GM12878 (cell line): ENCODE measurements around the gene USP5. TPM values are rescaled to one million over a fixed set of nuclear protein-coding genes. Genes with fewer than 3 reads are reported as not detected.
A peak's percentile ranks its signal among the peaks of the same experiment; 100 is the strongest.

ENCODE experiments used
- ATAC-seq: fragments of 200-7000 bp; cut with Tn5 transposase; 3 replicates; pipeline ENCODE4 v1.9.1; 2020; ENCODE audit warnings: mild to moderate bottlenecking, moderate library complexity
- BruUV-seq: library from RNA; stranded (reverse); fragments of 400-500 nt; replicated peaks from 2 replicates; lab custom pipeline; 2021; lab: Mats Ljungman, UMichigan
- CTCF ChIA-PET: fragments of 300-600 bp; sonication (Branson Sonifier 250); formaldehyde crosslinking; extraction: SDS; loops from one replicate; lab custom pipeline; 2021; ENCODE audit warnings: inconsistent platforms; lab: Yijun Ruan, JAX
- POLR2A ChIA-PET: fragments of 350-600 bp; formaldehyde crosslinking; extraction: SDS; loops from one replicate; lab custom pipeline; 2021; ENCODE audit warnings: inconsistent platforms; lab: Charles Lee
- RAD21 ChIA-PET: fragments of 300-600 bp; sonication (Branson Sonifier 250); formaldehyde crosslinking; loops from one replicate; lab custom pipeline; 2023; ENCODE audit warnings: antibody characterized with exemption; ENCODE audit not compliant: unreplicated experiment; lab: Charles Lee
- SMC1A ChIA-PET: fragments of 300-600 bp; sonication (Branson Sonifier 250); formaldehyde crosslinking; loops from one replicate; lab custom pipeline; 2023; ENCODE audit not compliant: unreplicated experiment, uncharacterized antibody; lab: Charles Lee
- DNase-seq: peaks from one replicate; pipeline ENCODE4 v3.0.0-alpha.2; 2011; ENCODE audit warnings: low read depth, low spot score
- FAIRE-seq: peaks from 3 replicates; lab custom pipeline; 2011; peaks lifted over from hg19 to GRCh38; lab: Jason Lieb, UNC
- H2AFZ ChIP-seq: 2 replicates; pipeline ENCODE4 v1.6.0; 2011; ENCODE audit warnings: low read depth, low read length, control low read depth; ENCODE audit not compliant: control insufficient read depth
- H3K27ac ChIP-seq: 2 replicates; pipeline ENCODE4 v1.5.1; 2011; ENCODE audit warnings: control low read depth; ENCODE audit not compliant: control insufficient read depth, insufficient read depth
- H3K27me3 ChIP-seq, 2 experiments: replicated peaks in 1 of 2; 2 replicates each; pipeline versions ENCODE4 v1.6.0 to v1.6.1; 2011; ENCODE audit warnings: low read length in 1 of 2; ENCODE audit not compliant: control insufficient read depth in 2 of 2, insufficient read depth in 2 of 2
- H3K36me3 ChIP-seq, 2 experiments: 2 replicates each; pipeline ENCODE4 v1.5.1; 2011; ENCODE audit warnings: low read length in 1 of 2; ENCODE audit not compliant: control insufficient read depth in 2 of 2, insufficient read depth in 2 of 2
- H3K4me1 ChIP-seq: 2 replicates; pipeline ENCODE4 v1.6.1; 2011; ENCODE audit warnings: mild to moderate bottlenecking, low read length, moderate library complexity, mixed read lengths; ENCODE audit not compliant: control insufficient read depth, insufficient read depth
- H3K4me2 ChIP-seq: 2 replicates; pipeline ENCODE4 v1.6.0; 2011; ENCODE audit warnings: control low read depth; ENCODE audit not compliant: control insufficient read depth, insufficient read depth
- H3K4me3 ChIP-seq: fragments of 200-600 bp; sonication (generic); 2 replicates; pipeline ENCODE4 v1.5.1; 2016
- H3K79me2 ChIP-seq: 2 replicates; pipeline ENCODE4 v1.6.0; 2011; ENCODE audit warnings: low read length; ENCODE audit not compliant: control insufficient read depth, insufficient read depth
- H3K9ac ChIP-seq: 2 replicates; pipeline ENCODE4 v1.8.0; 2011; ENCODE audit warnings: low read length, control low read depth, mixed read lengths; ENCODE audit not compliant: control insufficient read depth, insufficient read depth
- H3K9me3 ChIP-seq: replicated peaks from 3 replicates; pipeline ENCODE4 v1.5.1; 2011; ENCODE audit warnings: mild to moderate bottlenecking, low read length; ENCODE audit not compliant: control insufficient read depth, insufficient read depth
- H4K20me1 ChIP-seq: 2 replicates; pipeline ENCODE4 v1.6.0; 2011; ENCODE audit not compliant: control insufficient read depth, insufficient read depth
- ASH2L ChIP-seq: fragments of 300-600, 200-600 bp; sonication (generic); IDR thresholded peaks from 2 replicates; pipeline ENCODE4 v1.6.1; 2017; ENCODE audit warnings: low read depth, mild to moderate bottlenecking, borderline replicate concordance
- BMI1 ChIP-seq: fragments of 450-650 bp; IDR thresholded peaks from 2 replicates; pipeline ENCODE4 v1.6.1; 2016; ENCODE audit warnings: mild to moderate bottlenecking, moderate library complexity, borderline replicate concordance
- CBFB ChIP-seq: IDR thresholded peaks from 2 replicates; pipeline ENCODE4 v1.6.1; 2016; ENCODE audit warnings: antibody characterized with exemption, low read depth
- ETV6 ChIP-seq, 2 experiments: fragments of 450-650 bp in 1 of 2; IDR thresholded peaks in 1 of 2; conservative IDR thresholded peaks in 1 of 2; 2 replicates each; pipeline ENCODE4 v1.6.1; 2014; ENCODE audit warnings: antibody characterized with exemption in 1 of 2, borderline replicate concordance in 1 of 2, low read depth in 1 of 2, mild to moderate bottlenecking in 1 of 2, moderate library complexity in 1 of 2
- FOS ChIP-seq: IDR thresholded peaks from 3 replicates; pipeline ENCODE4 v1.6.1; 2011; ENCODE audit warnings: borderline replicate concordance; ENCODE audit not compliant: insufficient read length; ENCODE audit errors: extremely low read depth
- KAT2A ChIP-seq: conservative IDR thresholded peaks from 2 replicates; pipeline ENCODE4 v1.6.1; 2011; ENCODE audit warnings: low read depth, low read length; ENCODE audit not compliant: control insufficient read depth
- MXI1 ChIP-seq: fragments of 150-350 bp; IDR thresholded peaks from 2 replicates; pipeline ENCODE4 v1.6.1; 2011; ENCODE audit warnings: low read depth, mild to moderate bottlenecking, inconsistent platforms, low read length, improper control_type of control experiment
- NFYA ChIP-seq: IDR thresholded peaks from 2 replicates; pipeline ENCODE4 v1.6.1; 2011; ENCODE audit warnings: low read depth, mild to moderate bottlenecking, low read length, improper control_type of control experiment, borderline replicate concordance
- NRF1 ChIP-seq: conservative IDR thresholded peaks from 2 replicates; pipeline ENCODE4 v1.6.1; 2011; ENCODE audit warnings: mild to moderate bottlenecking, low read depth, low read length, improper control_type of control experiment
- RAD51 ChIP-seq: fragments of 450-650 bp; IDR thresholded peaks from 2 replicates; pipeline ENCODE4 v1.6.1; 2016; ENCODE audit warnings: moderate library complexity, mild to moderate bottlenecking, inconsistent platforms
- SMAD5 ChIP-seq: IDR thresholded peaks from 2 replicates; pipeline ENCODE4 v1.6.1; 2016; ENCODE audit warnings: antibody characterized with exemption, low read depth
- TAF1 ChIP-seq: IDR thresholded peaks from 2 replicates; pipeline ENCODE4 v1.6.1; 2011; ENCODE audit warnings: mild to moderate bottlenecking, low read depth, low read length, borderline replicate concordance
- WGBS: methylation state at CpG from one replicate; pipeline ENCODE4 v1.1.6; 2016; ENCODE audit warnings: low lambda C conversion rate; ENCODE audit not compliant: insufficient replicate concordance, insufficient coverage; ENCODE audit errors: missing lambda C conversion rate; 5-methylcytosine and 5-hydroxymethylcytosine counted together
- in situ Hi-C: fragments of 300-500 bp; cut with MboI; formaldehyde crosslinking; loops from 9 replicates; pipeline ENCODE4 v1.14.3; 2018; ENCODE audit warnings: mixed read lengths
- intact Hi-C: fragments of 100-400 bp; cut with micrococcal nuclease; formaldehyde crosslinking; loops from one replicate; pipeline ENCODE4 v1.14.2; 2022; ENCODE audit not compliant: unreplicated experiment
- polyA plus RNA-seq, 11 experiments: library from polyadenylated mRNA; depleted of rRNA in 4 of 11; unstranded in 6 of 11; stranded (reverse) in 5 of 11; fragments of >200 nt; fragmentation: Nextera tagmentation in 4 of 11; fragmentation: Illumina TruSeq in 1 of 11; extraction: Ambion mirVana in 4 of 11; extraction: Trizol in 1 of 11; gene quantifications; 1 replicate in 1 of 11; 2 replicates in 10 of 11; pipeline versions ENCODE4 v1.2.1 to v1.2.3, GENCODE V29; 2011 to 2016; ENCODE audit warnings: inconsistent platforms in 2 of 11, missing spikeins in 2 of 11, low read depth in 1 of 11
- total RNA-seq, 4 experiments: library from RNA; depleted of rRNA in 3 of 4; stranded (reverse); fragments of >200 nt in 3 of 4; fragmentation: Illumina TruSeq in 1 of 4; extraction: Trizol in 1 of 4; gene quantifications; 2 replicates each; pipeline versions ENCODE4 v1.2.1 to v1.2.3, GENCODE V29; 2013 to 2021
- TF ChIP-seq, protein P1 (sequence below), 3 experiments: IDR thresholded peaks in 2 of 3; conservative IDR thresholded peaks in 1 of 3; 2 replicates each; pipeline ENCODE4 v1.5.1; 2011; ENCODE audit warnings: low read depth in 3 of 3, low read length in 3 of 3, mild to moderate bottlenecking in 3 of 3, control low read depth in 2 of 3, moderate library complexity in 2 of 3, inconsistent platforms in 1 of 3, mixed read lengths in 1 of 3; ENCODE audit not compliant: control insufficient read depth in 2 of 3, insufficient read depth in 1 of 3; ENCODE audit errors: extremely low read depth in 1 of 3
- TF ChIP-seq, protein P2 (sequence below): IDR thresholded peaks from 2 replicates; pipeline ENCODE4 v1.6.1; 2012; ENCODE audit warnings: low read length, inconsistent platforms
- TF ChIP-seq, protein P3 (sequence below): fragments of 450-650 bp; IDR thresholded peaks from 2 replicates; pipeline ENCODE4 v1.6.1; 2017; ENCODE audit warnings: low read depth, mild to moderate bottlenecking, moderate library complexity

Gene USP5
- total and polyA plus RNA-seq, 10 of the 15 experiments (the other 5 are each of a cell fraction or from before 2014, with no cell fraction given): 2.5 to 124 (median 74.6) TPM

DNA sequence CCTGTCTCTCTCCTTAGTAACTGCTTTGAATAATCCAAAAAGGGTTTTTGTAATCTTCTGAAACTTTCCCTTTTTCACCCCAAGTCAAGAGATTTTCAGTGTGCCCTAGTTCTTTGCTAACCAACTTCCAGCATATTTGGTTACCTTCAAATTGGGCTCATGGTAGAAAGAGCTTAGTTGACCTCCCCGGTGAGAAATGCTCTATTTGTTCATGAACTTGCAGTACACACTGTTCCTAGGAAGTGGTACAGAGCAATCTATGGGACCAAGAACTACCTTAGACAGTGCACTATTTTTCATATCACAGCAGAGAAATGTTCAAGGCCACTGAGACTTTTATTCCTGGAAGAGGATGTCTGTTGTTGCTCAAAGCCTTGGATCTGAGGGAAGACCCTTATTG, 1.7 kb downstream of the USP5 start:
- Histone ChIP-seq H3K79me2 (peaks cover 41% of the 10 kb centered on the region), H4K20me1 (no peaks in the 10 kb centered on the region), H3K36me3 (peaks cover 21 to 30% of the 10 kb centered on the region in 2 experiments), H3K9me3 (no peaks in the 10 kb centered on the region), H3K4me3 (peak overlapping the region; percentile 82), H3K4me2 (peak overlapping the region; percentile 45; the same call in 1 of the 2 replicates), H3K9ac (peak overlapping the region; percentile 60), H2AFZ (no peak overlapping the region), H3K27me3 (no peaks in the 10 kb centered on the region), H3K27ac (peak overlapping the region; percentile 84), H3K4me1 (peaks cover 24% of the 10 kb centered on the region)
- BruUV-seq: no TSS peak
- 100% methylated on average over 1 of the region's 1 CpG for WGBS
- CTCF ChIA-PET: interaction anchor here (1.8 to 9.9 kb wide), 5 partner anchors 15 to 130 kb away, joined by 4 to 173 read pairs (median 22); partner anchors contain the start of genes COPS7A, MLF2, SPSB2 and TPI1
- FAIRE-seq (no peak), DNase-seq (no peak), ATAC-seq (no peak)
- POLR2A ChIA-PET: interaction anchor here (0.5 to 8.9 kb wide), 7 partner anchors 13 to 222 kb away, joined by 3 to 84 read pairs (median 19); partner anchors contain the start of genes COPS7A, MLF2, SPSB2 and TPI1
- RAD21 ChIA-PET: interaction anchor here (0.9 to 5.6 kb wide), 3 partner anchors 14 to 38 kb away, joined by 4 to 42 read pairs (median 41); partner anchors contain the start of genes SPSB2 and TPI1
- SMC1A ChIA-PET: interaction anchor here (1.5 to 4.8 kb wide), 5 partner anchors 14 to 100 kb away, joined by 4 to 42 read pairs (median 15); partner anchors contain the start of genes MLF2, SPSB2 and TPI1
- intact Hi-C loops (loop anchor here (5.0 kb wide), 1 partner anchor 166 kb away; the partner anchor contains the start of gene ZNF384), in situ Hi-C loops (no loop called here)
- TF ChIP-seq NRF1: no peak
- no peak for TF ChIP-seq NFYA
- TF ChIP-seq MXI1: no peak
- no peak for TF ChIP-seq FOS
- TF ChIP-seq ASH2L: no peak
- TF ChIP-seq ETV6 (conservative IDR thresholded peaks at IDR 0.05 in 1 of 2, IDR thresholded peaks at IDR 0.05 in 1 of 2; ENCODE audit: borderline replicate concordance in 1 of 2, low read depth in 1 of 2): no peak
- no peak for TF ChIP-seq BMI1
- TF ChIP-seq SMAD5: no peak
- TF ChIP-seq RAD51: no peak
- TF ChIP-seq, protein P1, sequence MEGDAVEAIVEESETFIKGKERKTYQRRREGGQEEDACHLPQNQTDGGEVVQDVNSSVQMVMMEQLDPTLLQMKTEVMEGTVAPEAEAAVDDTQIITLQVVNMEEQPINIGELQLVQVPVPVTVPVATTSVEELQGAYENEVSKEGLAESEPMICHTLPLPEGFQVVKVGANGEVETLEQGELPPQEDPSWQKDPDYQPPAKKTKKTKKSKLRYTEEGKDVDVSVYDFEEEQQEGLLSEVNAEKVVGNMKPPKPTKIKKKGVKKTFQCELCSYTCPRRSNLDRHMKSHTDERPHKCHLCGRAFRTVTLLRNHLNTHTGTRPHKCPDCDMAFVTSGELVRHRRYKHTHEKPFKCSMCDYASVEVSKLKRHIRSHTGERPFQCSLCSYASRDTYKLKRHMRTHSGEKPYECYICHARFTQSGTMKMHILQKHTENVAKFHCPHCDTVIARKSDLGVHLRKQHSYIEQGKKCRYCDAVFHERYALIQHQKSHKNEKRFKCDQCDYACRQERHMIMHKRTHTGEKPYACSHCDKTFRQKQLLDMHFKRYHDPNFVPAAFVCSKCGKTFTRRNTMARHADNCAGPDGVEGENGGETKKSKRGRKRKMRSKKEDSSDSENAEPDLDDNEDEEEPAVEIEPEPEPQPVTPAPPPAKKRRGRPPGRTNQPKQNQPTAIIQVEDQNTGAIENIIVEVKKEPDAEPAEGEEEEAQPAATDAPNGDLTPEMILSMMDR (IDR thresholded peaks at IDR 0.05 in 2 of 3, conservative IDR thresholded peaks at IDR 0.05 in 1 of 3; ENCODE audit: control insufficient read depth in 2 of 3, extremely low read depth in 1 of 3, insufficient read depth in 1 of 3, low read depth in 3 of 3, low read length in 3 of 3): no peak
- no peak for TF ChIP-seq CBFB
- no peak for TF ChIP-seq KAT2A
- TF ChIP-seq TAF1: no peak
- TF ChIP-seq, protein P2, sequence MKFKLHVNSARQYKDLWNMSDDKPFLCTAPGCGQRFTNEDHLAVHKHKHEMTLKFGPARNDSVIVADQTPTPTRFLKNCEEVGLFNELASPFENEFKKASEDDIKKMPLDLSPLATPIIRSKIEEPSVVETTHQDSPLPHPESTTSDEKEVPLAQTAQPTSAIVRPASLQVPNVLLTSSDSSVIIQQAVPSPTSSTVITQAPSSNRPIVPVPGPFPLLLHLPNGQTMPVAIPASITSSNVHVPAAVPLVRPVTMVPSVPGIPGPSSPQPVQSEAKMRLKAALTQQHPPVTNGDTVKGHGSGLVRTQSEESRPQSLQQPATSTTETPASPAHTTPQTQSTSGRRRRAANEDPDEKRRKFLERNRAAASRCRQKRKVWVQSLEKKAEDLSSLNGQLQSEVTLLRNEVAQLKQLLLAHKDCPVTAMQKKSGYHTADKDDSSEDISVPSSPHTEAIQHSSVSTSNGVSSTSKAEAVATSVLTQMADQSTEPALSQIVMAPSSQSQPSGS: no peak
- TF ChIP-seq, protein P3, sequence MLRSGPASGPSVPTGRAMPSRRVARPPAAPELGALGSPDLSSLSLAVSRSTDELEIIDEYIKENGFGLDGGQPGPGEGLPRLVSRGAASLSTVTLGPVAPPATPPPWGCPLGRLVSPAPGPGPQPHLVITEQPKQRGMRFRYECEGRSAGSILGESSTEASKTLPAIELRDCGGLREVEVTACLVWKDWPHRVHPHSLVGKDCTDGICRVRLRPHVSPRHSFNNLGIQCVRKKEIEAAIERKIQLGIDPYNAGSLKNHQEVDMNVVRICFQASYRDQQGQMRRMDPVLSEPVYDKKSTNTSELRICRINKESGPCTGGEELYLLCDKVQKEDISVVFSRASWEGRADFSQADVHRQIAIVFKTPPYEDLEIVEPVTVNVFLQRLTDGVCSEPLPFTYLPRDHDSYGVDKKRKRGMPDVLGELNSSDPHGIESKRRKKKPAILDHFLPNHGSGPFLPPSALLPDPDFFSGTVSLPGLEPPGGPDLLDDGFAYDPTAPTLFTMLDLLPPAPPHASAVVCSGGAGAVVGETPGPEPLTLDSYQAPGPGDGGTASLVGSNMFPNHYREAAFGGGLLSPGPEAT: no peak
